ENCODE results near the gene PDE4DIP. TPM values are rescaled to one million over a fixed set of nuclear protein-coding genes. Genes with fewer than 3 reads are reported as not detected.
"Not testable (repeated sequence)": the region's sequence is repeated elsewhere in the genome, so short reads cannot be mapped to it uniquely, and the experiment has no call there.

Gene PDE4DIP
- total RNA-seq, 2 experiments from 2014 or later = 27.1 to 27.4 TPM

DNA sequence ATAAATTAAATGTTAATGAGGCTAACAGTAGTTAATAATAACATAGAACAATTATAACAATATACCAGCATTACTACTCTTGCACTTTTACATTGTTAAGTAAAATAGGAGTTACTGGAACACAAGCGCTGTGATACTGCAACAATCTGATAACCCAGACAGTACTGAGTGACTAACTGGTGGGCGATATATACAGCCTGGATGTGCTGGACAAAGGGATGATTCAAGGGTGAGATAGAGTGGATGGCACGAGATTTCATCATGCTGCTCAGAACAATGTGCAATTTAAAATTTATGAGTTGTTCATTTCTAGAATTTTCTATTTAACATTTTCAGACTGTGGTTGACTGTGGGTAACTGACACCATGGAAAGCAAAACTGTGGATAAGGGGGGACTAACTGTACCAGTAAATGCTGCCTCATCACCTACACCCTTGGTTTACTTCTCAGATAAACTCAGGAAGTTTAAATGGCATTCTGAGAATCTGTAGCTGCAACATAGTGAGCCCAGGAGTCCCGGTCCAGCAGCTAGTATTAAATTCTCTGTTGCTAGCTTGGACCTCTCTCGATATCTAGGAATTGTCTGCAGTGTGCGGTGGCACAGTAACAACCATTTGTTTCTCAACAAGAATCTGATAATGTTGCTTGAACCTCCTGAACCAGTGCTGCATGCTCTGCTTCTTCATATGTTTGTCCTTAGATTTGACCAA is 24.9 kb downstream of the PDE4DIP start:
- H3K36me3 Mint-ChIP-seq (ENCODE audit: low read depth); H3K27ac Mint-ChIP-seq; DNase-seq; H3K4me1 ChIP-seq (ENCODE audit: insufficient read depth, low read length); H3K9me3 ChIP-seq (ENCODE audit: control insufficient read depth in 1 of 2, insufficient read depth in 1 of 2, low read length in 2 of 2); H3K4me3 ChIP-seq (ENCODE audit: low read length); H3K27me3 Mint-ChIP-seq; H3K4me3 Mint-ChIP-seq; CTCF ChIA-PET; ATAC-seq (ENCODE audit: poor library complexity); H3K9me3 Mint-ChIP-seq; intact Hi-C loops (cut with DNase I, micrococcal nuclease); H3K36me3 ChIP-seq (ENCODE audit: insufficient read depth, low read length); H3K27me3 ChIP-seq (ENCODE audit: control insufficient read depth in 1 of 2, insufficient read depth in 2 of 2, low read length in 2 of 2); POLR2A ChIA-PET; H3K4me1 Mint-ChIP-seq (ENCODE audit: low read depth); H3K27ac ChIP-seq (ENCODE audit: low read depth in 1 of 2, low read length in 2 of 2): not testable (repeated sequence)

DNA sequence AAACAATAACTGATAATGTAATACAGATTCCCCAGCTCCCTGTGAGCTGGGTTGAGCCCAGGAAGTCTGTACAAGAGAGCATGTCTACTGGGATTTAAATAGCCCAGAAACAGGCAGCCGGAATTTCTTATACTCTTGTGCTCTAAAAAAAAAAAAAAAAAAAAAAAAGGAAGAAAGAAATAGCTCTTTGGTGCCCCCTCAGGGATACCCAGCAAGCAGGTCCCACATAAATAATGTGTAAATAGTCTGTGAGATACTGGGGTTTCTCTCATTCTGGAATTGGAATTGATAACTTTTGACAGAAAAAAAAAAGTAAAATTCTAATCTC is 25.4 kb downstream of the PDE4DIP start:
- H3K27me3 Mint-ChIP-seq; CTCF ChIA-PET; H3K27ac Mint-ChIP-seq; H3K36me3 ChIP-seq (ENCODE audit: insufficient read depth, low read length); H3K27ac ChIP-seq (ENCODE audit: low read depth in 1 of 2, low read length in 2 of 2); H3K36me3 Mint-ChIP-seq (ENCODE audit: low read depth); H3K4me3 Mint-ChIP-seq; DNase-seq; ATAC-seq (ENCODE audit: poor library complexity); H3K4me3 ChIP-seq (ENCODE audit: low read length); intact Hi-C loops (cut with DNase I, micrococcal nuclease); H3K27me3 ChIP-seq (ENCODE audit: control insufficient read depth in 1 of 2, insufficient read depth in 2 of 2, low read length in 2 of 2); H3K4me1 ChIP-seq (ENCODE audit: insufficient read depth, low read length); POLR2A ChIA-PET; H3K4me1 Mint-ChIP-seq (ENCODE audit: low read depth); H3K9me3 ChIP-seq (ENCODE audit: control insufficient read depth in 1 of 2, insufficient read depth in 1 of 2, low read length in 2 of 2); H3K9me3 Mint-ChIP-seq: not testable (repeated sequence)

GRCh38 chr1:148874408-148875388 is 30.5 kb downstream of the PDE4DIP start:
- H3K4me1 Mint-ChIP-seq (ENCODE audit: low read depth); CTCF ChIA-PET; H3K9me3 Mint-ChIP-seq; H3K36me3 ChIP-seq (ENCODE audit: insufficient read depth, low read length); H3K4me1 ChIP-seq (ENCODE audit: insufficient read depth, low read length); H3K4me3 ChIP-seq (ENCODE audit: low read length); DNase-seq; H3K36me3 Mint-ChIP-seq (ENCODE audit: low read depth); H3K27me3 Mint-ChIP-seq; intact Hi-C loops (cut with DNase I, micrococcal nuclease); H3K27ac Mint-ChIP-seq; H3K27ac ChIP-seq (ENCODE audit: low read depth in 1 of 2, low read length in 2 of 2); POLR2A ChIA-PET; ATAC-seq (ENCODE audit: poor library complexity); H3K27me3 ChIP-seq (ENCODE audit: control insufficient read depth in 1 of 2, insufficient read depth in 2 of 2, low read length in 2 of 2); H3K9me3 ChIP-seq (ENCODE audit: control insufficient read depth in 1 of 2, insufficient read depth in 1 of 2, low read length in 2 of 2); H3K4me3 Mint-ChIP-seq: not testable (repeated sequence)

- intact Hi-C loops (cut with DNase I, micrococcal nuclease); H3K4me1 ChIP-seq (ENCODE audit: insufficient read depth, low read length); H3K9me3 ChIP-seq (ENCODE audit: control insufficient read depth in 1 of 2, insufficient read depth in 1 of 2, low read length in 2 of 2); CTCF ChIA-PET; H3K27ac ChIP-seq (ENCODE audit: low read depth in 1 of 2, low read length in 2 of 2); H3K27ac Mint-ChIP-seq; H3K4me3 Mint-ChIP-seq; H3K27me3 ChIP-seq (ENCODE audit: control insufficient read depth in 1 of 2, insufficient read depth in 2 of 2, low read length in 2 of 2); POLR2A ChIA-PET; ATAC-seq (ENCODE audit: poor library complexity); H3K9me3 Mint-ChIP-seq; H3K27me3 Mint-ChIP-seq; H3K4me3 ChIP-seq (ENCODE audit: low read length); H3K36me3 ChIP-seq (ENCODE audit: insufficient read depth, low read length); H3K36me3 Mint-ChIP-seq (ENCODE audit: low read depth); DNase-seq; H3K4me1 Mint-ChIP-seq (ENCODE audit: low read depth): not testable (repeated sequence)
Observed at GRCh38 chr1:148879812-148880416, 35.7 kb downstream of the PDE4DIP start.

DNA sequence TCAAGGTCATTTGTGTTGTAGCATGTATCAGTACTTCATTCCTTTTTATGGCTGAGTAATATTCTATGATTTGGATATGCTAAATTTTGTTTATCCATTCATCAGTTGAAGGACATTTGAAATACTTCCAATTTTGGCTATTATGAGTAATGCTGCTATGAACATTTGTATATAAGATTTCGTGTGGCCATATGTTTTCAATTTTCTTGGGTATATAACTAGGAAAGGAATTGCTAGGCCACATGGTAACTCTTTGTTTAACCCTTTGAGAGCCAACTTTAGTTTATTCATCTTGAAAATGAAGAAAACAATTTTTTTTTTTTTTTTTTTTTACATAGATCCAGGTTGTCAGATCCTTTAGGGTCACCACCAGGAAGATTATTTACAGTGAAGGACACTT is 37.0 kb downstream of the PDE4DIP start:
- H3K4me1 ChIP-seq (ENCODE audit: insufficient read depth, low read length); CTCF ChIA-PET; H3K4me3 ChIP-seq (ENCODE audit: low read length); DNase-seq; ATAC-seq (ENCODE audit: poor library complexity); H3K9me3 ChIP-seq (ENCODE audit: control insufficient read depth in 1 of 2, insufficient read depth in 1 of 2, low read length in 2 of 2); H3K27me3 Mint-ChIP-seq; H3K27ac Mint-ChIP-seq; H3K4me1 Mint-ChIP-seq (ENCODE audit: low read depth); H3K27ac ChIP-seq (ENCODE audit: low read depth in 1 of 2, low read length in 2 of 2); H3K9me3 Mint-ChIP-seq; H3K36me3 Mint-ChIP-seq (ENCODE audit: low read depth); H3K36me3 ChIP-seq (ENCODE audit: insufficient read depth, low read length); H3K4me3 Mint-ChIP-seq; intact Hi-C loops (cut with DNase I, micrococcal nuclease); H3K27me3 ChIP-seq (ENCODE audit: control insufficient read depth in 1 of 2, insufficient read depth in 2 of 2, low read length in 2 of 2); POLR2A ChIA-PET: not testable (repeated sequence)

DNA sequence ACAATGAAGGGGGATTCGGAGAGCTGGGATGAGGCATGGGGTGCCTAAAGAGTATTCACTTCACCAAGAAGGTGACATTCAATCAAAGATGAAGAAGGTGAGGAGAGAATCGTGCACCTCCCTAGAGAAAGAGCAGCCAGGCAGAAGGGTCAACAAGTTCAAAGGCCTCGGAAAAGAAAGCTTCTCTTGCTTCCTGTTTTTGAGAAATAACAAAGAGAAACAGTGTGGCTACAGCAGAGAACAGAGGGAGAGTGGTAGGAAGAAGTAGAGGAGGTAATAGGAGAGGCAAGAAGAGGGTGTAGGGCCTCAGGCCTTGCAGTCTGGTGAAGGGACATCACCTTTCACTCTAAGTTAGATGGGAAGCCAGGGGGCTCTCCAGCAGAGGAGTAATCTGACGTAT is 41.0 kb downstream of the PDE4DIP start:
- H3K9me3 ChIP-seq (ENCODE audit: control insufficient read depth in 1 of 2, insufficient read depth in 1 of 2, low read length in 2 of 2); H3K9me3 Mint-ChIP-seq; DNase-seq; intact Hi-C loops (cut with DNase I, micrococcal nuclease); H3K4me1 Mint-ChIP-seq (ENCODE audit: low read depth); H3K4me3 Mint-ChIP-seq; H3K27me3 ChIP-seq (ENCODE audit: control insufficient read depth in 1 of 2, insufficient read depth in 2 of 2, low read length in 2 of 2); H3K27ac Mint-ChIP-seq; H3K4me1 ChIP-seq (ENCODE audit: insufficient read depth, low read length); ATAC-seq (ENCODE audit: poor library complexity); H3K36me3 Mint-ChIP-seq (ENCODE audit: low read depth); POLR2A ChIA-PET; H3K27me3 Mint-ChIP-seq; H3K36me3 ChIP-seq (ENCODE audit: insufficient read depth, low read length); CTCF ChIA-PET; H3K27ac ChIP-seq (ENCODE audit: low read depth in 1 of 2, low read length in 2 of 2); H3K4me3 ChIP-seq (ENCODE audit: low read length): not testable (repeated sequence)

DNA sequence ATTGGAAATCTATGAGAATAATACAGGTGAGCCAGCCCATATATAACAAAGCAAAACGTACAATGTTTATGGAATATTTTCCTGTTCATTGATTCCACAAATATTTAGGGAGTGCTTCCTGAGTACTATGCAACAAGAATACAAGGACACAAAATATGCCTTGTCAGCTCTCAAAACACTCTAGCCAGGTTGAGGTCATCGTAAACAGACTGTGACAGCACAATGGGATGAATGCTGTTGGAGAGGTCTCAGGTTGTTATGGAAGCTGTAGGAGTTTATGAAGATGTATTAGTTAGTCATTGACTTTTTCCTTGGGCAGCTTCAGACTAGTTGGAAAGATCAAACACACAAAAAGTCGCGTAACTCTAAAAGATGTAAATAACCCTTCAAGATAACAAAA is 42.1 kb downstream of the PDE4DIP start:
- ATAC-seq (ENCODE audit: poor library complexity); H3K36me3 ChIP-seq (ENCODE audit: insufficient read depth, low read length); intact Hi-C loops (cut with DNase I, micrococcal nuclease); H3K27ac ChIP-seq (ENCODE audit: low read depth in 1 of 2, low read length in 2 of 2); POLR2A ChIA-PET; H3K4me3 Mint-ChIP-seq; H3K27me3 Mint-ChIP-seq; H3K4me3 ChIP-seq (ENCODE audit: low read length); CTCF ChIA-PET; H3K4me1 ChIP-seq (ENCODE audit: insufficient read depth, low read length); H3K4me1 Mint-ChIP-seq (ENCODE audit: low read depth); H3K27me3 ChIP-seq (ENCODE audit: control insufficient read depth in 1 of 2, insufficient read depth in 2 of 2, low read length in 2 of 2); H3K9me3 ChIP-seq (ENCODE audit: control insufficient read depth in 1 of 2, insufficient read depth in 1 of 2, low read length in 2 of 2); DNase-seq; H3K36me3 Mint-ChIP-seq (ENCODE audit: low read depth); H3K27ac Mint-ChIP-seq; H3K9me3 Mint-ChIP-seq: not testable (repeated sequence)
